SK-N-SH treated with all-trans-retinoic acid at 6 μM for 48 hours (cell line): ENCODE data around the gene INSR.

Source experiments
- ATAC-seq: fragments of 200-7000 bp; cut with Tn5 transposase; 3 replicates; pipeline ENCODE4 v1.9.1; 2020; ENCODE audit warnings: mild to moderate bottlenecking, moderate library complexity
- ARNTL ChIP-seq: fragments of 450-650 bp; formaldehyde crosslinking; IDR thresholded peaks from 2 replicates; pipeline ENCODE4 v1.5.0; 2020; ENCODE audit warnings: low read depth, mild to moderate bottlenecking, moderate library complexity, borderline replicate concordance
- BACH2 ChIP-seq: fragments of 250-450 bp; sonication (Bioruptor Pico); IDR thresholded peaks from 2 replicates; pipeline ENCODE4 v1.9.0; 2021; ENCODE audit warnings: mild to moderate bottlenecking, borderline replicate concordance
- CSDC2 ChIP-seq: fragments of 250-450 bp; sonication (Bioruptor Pico); IDR thresholded peaks from 2 replicates; pipeline ENCODE4 v1.5.0; 2020; ENCODE audit warnings: mild to moderate bottlenecking, moderate library complexity
- CSRNP3 ChIP-seq: fragments of 250-450 bp; sonication (Bioruptor Pico); IDR thresholded peaks from 2 replicates; pipeline ENCODE4 v1.5.1; 2021; ENCODE audit warnings: mild to moderate bottlenecking, moderate library complexity
- ESRRG ChIP-seq: fragments of 250-450 bp; sonication (Bioruptor Pico); IDR thresholded peaks from 2 replicates; pipeline ENCODE4 v1.6.1; 2021; ENCODE audit warnings: mild to moderate bottlenecking
- GLIS3 ChIP-seq: fragments of 250-450 bp; sonication (Bioruptor Pico); IDR thresholded peaks from 2 replicates; pipeline ENCODE4 v1.5.0; 2020; ENCODE audit warnings: mild to moderate bottlenecking, moderate library complexity
- ISL1 ChIP-seq: fragments of 250-450 bp; sonication (Bioruptor Pico); IDR thresholded peaks from 2 replicates; pipeline ENCODE4 v2.1.2; 2022; ENCODE audit warnings: mild to moderate bottlenecking, moderate library complexity
- OSR1 ChIP-seq: fragments of 250-450 bp; sonication (Bioruptor Pico); IDR thresholded peaks from 2 replicates; pipeline ENCODE4 v1.8.0; 2022; ENCODE audit warnings: moderate library complexity, mild to moderate bottlenecking, inconsistent platforms
- POU6F1 ChIP-seq: fragments of 250-450 bp; sonication (Bioruptor Pico); IDR thresholded peaks from 2 replicates; pipeline ENCODE4 v1.8.0; 2021; ENCODE audit warnings: low read depth, mild to moderate bottlenecking, moderate library complexity, borderline replicate concordance
- PPARA ChIP-seq: fragments of 250-450 bp; sonication (Bioruptor Pico); IDR thresholded peaks from 2 replicates; pipeline ENCODE4 v1.5.0; 2020; ENCODE audit warnings: mild to moderate bottlenecking, borderline replicate concordance
- SNAI2 ChIP-seq: fragments of 250-450 bp; sonication (Bioruptor Pico); IDR thresholded peaks from 2 replicates; pipeline ENCODE4 v1.5.0; 2020; ENCODE audit warnings: mild to moderate bottlenecking, moderate library complexity
- TCF4 ChIP-seq: fragments of 250-450 bp; sonication (Bioruptor Pico); IDR thresholded peaks from 2 replicates; pipeline ENCODE4 v1.8.0; 2021; ENCODE audit warnings: mild to moderate bottlenecking, moderate library complexity, borderline replicate concordance
- TOX ChIP-seq: fragments of 250-450 bp; sonication (Bioruptor Pico); IDR thresholded peaks from 2 replicates; pipeline ENCODE4 v1.8.0; 2021; ENCODE audit warnings: mild to moderate bottlenecking, moderate library complexity, borderline replicate concordance
- ZC3H10 ChIP-seq: fragments of 250-450 bp; sonication (Bioruptor Pico); IDR thresholded peaks from 2 replicates; pipeline ENCODE4 v1.5.1; 2021; ENCODE audit warnings: mild to moderate bottlenecking, moderate library complexity
- ZFP3 ChIP-seq: fragments of 250-450 bp; sonication (Bioruptor Pico); IDR thresholded peaks from 2 replicates; pipeline ENCODE4 v1.5.0; 2020; ENCODE audit warnings: mild to moderate bottlenecking, moderate library complexity
- ZFP30 ChIP-seq: fragments of 450-650 bp; formaldehyde crosslinking; IDR thresholded peaks from 2 replicates; pipeline ENCODE4 v1.5.0; 2022; ENCODE audit warnings: mild to moderate bottlenecking, moderate library complexity
- ZNF565 ChIP-seq: fragments of 450-650 bp; formaldehyde crosslinking; conservative IDR thresholded peaks from 2 replicates; pipeline ENCODE4 v1.5.0; 2020; ENCODE audit warnings: low read depth, mild to moderate bottlenecking, moderate library complexity
- ZNF70 ChIP-seq: fragments of 450-650 bp; formaldehyde crosslinking; IDR thresholded peaks from 2 replicates; pipeline ENCODE4 v1.5.0; 2020; ENCODE audit warnings: mild to moderate bottlenecking, moderate library complexity
- ZNF8 ChIP-seq: fragments of 450-650 bp; formaldehyde crosslinking; IDR thresholded peaks from 2 replicates; pipeline ENCODE4 v1.5.0; 2020; ENCODE audit warnings: mild to moderate bottlenecking, moderate library complexity
- TF ChIP-seq, protein P1 (sequence below): fragments of 250-450 bp; sonication (Bioruptor Pico); IDR thresholded peaks from 2 replicates; pipeline ENCODE4 v1.5.1; 2020; ENCODE audit warnings: low read depth, mild to moderate bottlenecking, moderate library complexity
- TF ChIP-seq, protein P2 (sequence below): fragments of 250-450 bp; sonication (Bioruptor Pico); IDR thresholded peaks from 2 replicates; pipeline ENCODE4 v1.5.0; 2020; ENCODE audit warnings: mild to moderate bottlenecking, moderate library complexity

Gene INSR

DNA sequence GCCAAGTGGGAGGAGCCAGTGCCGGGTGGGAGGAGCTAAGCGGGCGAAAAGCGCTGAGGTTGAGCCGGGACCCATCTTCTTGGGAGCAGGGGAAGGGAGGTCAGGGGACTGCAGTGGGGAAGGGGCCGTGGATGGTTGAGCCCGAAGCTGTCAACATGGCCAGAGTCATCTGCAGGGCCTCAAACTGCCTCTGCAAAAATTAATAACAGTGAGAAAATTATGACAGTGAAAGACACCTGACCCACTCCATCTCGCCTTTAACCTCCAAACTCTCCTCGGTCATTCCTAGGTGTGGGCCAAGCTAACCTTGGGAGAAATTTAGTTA lies 194.7 kb downstream of the INSR start:
- TF ChIP-seq ZNF8 (CRISPR knock-in tag) (no peak), GLIS3 (no peak), BACH2 (CRISPR knock-in tag) (no peak), ARNTL (CRISPR knock-in tag) (no peak), CSDC2 (CRISPR knock-in tag) (no peak), ZFP3 (CRISPR knock-in tag) (no peak), ZNF565 (CRISPR knock-in tag) (no peak), ESRRG (CRISPR knock-in tag) (no peak), TOX (no peak), ISL1 (CRISPR knock-in tag) (no peak), TCF4 (CRISPR knock-in tag) (no peak), ZFP30 (CRISPR knock-in tag) (no peak), PPARA (no peak), OSR1 (CRISPR knock-in tag) (no peak), ZNF70 (CRISPR knock-in tag) (no peak), SNAI2 (no peak), ZC3H10 (CRISPR knock-in tag) (no peak), CSRNP3 (CRISPR knock-in tag) (no peak)
- TF ChIP-seq, protein P1, sequence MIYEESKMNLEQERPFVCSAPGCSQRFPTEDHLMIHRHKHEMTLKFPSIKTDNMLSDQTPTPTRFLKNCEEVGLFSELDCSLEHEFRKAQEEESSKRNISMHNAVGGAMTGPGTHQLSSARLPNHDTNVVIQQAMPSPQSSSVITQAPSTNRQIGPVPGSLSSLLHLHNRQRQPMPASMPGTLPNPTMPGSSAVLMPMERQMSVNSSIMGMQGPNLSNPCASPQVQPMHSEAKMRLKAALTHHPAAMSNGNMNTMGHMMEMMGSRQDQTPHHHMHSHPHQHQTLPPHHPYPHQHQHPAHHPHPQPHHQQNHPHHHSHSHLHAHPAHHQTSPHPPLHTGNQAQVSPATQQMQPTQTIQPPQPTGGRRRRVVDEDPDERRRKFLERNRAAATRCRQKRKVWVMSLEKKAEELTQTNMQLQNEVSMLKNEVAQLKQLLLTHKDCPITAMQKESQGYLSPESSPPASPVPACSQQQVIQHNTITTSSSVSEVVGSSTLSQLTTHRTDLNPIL (CRISPR knock-in tag): no peak
- TF ChIP-seq, protein P2, sequence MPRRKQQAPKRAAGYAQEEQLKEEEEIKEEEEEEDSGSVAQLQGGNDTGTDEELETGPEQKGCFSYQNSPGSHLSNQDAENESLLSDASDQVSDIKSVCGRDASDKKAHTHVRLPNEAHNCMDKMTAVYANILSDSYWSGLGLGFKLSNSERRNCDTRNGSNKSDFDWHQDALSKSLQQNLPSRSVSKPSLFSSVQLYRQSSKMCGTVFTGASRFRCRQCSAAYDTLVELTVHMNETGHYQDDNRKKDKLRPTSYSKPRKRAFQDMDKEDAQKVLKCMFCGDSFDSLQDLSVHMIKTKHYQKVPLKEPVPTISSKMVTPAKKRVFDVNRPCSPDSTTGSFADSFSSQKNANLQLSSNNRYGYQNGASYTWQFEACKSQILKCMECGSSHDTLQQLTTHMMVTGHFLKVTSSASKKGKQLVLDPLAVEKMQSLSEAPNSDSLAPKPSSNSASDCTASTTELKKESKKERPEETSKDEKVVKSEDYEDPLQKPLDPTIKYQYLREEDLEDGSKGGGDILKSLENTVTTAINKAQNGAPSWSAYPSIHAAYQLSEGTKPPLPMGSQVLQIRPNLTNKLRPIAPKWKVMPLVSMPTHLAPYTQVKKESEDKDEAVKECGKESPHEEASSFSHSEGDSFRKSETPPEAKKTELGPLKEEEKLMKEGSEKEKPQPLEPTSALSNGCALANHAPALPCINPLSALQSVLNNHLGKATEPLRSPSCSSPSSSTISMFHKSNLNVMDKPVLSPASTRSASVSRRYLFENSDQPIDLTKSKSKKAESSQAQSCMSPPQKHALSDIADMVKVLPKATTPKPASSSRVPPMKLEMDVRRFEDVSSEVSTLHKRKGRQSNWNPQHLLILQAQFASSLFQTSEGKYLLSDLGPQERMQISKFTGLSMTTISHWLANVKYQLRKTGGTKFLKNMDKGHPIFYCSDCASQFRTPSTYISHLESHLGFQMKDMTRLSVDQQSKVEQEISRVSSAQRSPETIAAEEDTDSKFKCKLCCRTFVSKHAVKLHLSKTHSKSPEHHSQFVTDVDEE (CRISPR knock-in tag): no peak
- no peak for ATAC-seq

DNA sequence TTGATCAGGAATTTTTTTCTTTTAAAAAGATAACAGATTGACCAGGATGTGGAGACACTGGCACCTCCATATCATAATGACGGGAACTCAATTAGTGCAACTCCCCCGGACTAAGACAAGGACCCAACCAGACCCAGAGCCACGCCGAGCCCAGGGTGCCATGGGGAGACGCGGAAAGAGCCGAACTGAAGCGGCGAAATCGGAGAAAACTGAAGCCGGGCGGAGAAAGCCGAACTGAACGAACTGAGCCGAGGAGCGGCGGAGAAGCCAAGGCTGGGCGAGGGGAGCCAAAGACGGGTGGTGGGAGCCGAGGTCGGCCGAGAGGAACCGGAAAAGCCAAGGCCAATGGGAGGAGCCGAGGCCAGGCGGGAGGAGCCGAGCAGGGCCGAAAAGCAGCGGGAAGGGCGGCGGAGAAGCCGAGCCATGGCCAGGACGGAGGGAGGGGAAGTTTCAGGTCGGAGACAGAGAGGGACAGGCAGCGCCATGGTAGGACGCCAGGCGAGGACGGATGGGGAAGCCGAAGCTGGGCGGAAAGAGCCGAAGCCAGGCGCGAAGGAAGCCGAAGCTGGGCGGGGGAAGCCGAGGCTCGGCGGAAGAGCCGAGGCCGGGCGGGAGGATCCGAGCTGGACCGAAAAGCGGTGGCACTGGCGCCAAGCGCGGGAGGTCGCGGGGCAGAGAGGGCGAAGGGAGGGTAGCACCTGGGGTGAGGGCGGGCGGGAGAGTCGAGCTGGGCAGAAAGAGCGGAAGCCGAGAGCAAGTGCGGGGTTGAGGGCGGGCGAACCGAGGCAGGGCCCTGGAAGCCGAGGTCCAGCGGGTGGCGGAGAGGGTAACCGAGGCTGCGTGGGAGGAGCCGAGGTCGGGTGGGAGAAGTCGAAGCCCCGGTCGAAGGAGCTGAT lies 195.3 kb downstream of the INSR start:
- TF ChIP-seq CSRNP3 (CRISPR knock-in tag) (no peak), ZNF70 (CRISPR knock-in tag) (peak; percentile 69)
- ATAC-seq: peak; percentile 96

- no peak for ATAC-seq
- TF ChIP-seq GLIS3: no peak
- TF ChIP-seq ZFP30 (CRISPR knock-in tag): no peak
- TF ChIP-seq ZNF565 (CRISPR knock-in tag): peak; percentile 92; the same call in 1 of the 2 replicates
- TF ChIP-seq TCF4 (CRISPR knock-in tag): no peak
- no peak for TF ChIP-seq ZC3H10 (CRISPR knock-in tag)
- TF ChIP-seq PPARA: no peak
Measured at GRCh38 chr19:7098096-7098495, 196.1 kb downstream of the INSR start.

GRCh38 chr19:7088999-7089398 lies 205.2 kb downstream of the INSR start:
- TF ChIP-seq GLIS3: no peak
- no peak for TF ChIP-seq TCF4 (CRISPR knock-in tag)
- no peak for TF ChIP-seq TOX
- no peak for TF ChIP-seq ARNTL (CRISPR knock-in tag)
- TF ChIP-seq, protein P2 (CRISPR knock-in tag): no peak
- TF ChIP-seq POU6F1: no peak
- no peak for TF ChIP-seq OSR1 (CRISPR knock-in tag)
- TF ChIP-seq BACH2 (CRISPR knock-in tag): no peak
- TF ChIP-seq, all 23 proteins: peak for 0
- ATAC-seq: no peak
